ENCODE measurements around the gene MAP2. TPM values are rescaled to one million over a fixed set of nuclear protein-coding genes. Genes with fewer than 3 reads are reported as not detected.

The MAP2 gene
- total RNA-seq, 2 experiments from 2014 or later, result 0.10 TPM; not detected in 1

GRCh38 chr2:209713219-209713618, 289.4 kb downstream of the MAP2 start:
- Histone ChIP-seq H3K4me1 (ENCODE audit: insufficient read depth, low read length, poor library complexity, severe bottlenecking) (no peaks in the 10 kb centered on the region), H3K79me2 (ENCODE audit: insufficient read depth, low read depth, low read length) (no peaks in the 10 kb centered on the region), H3K27ac (ENCODE audit: low read depth, low read length, poor library complexity, severe bottlenecking) (no peak overlapping the region), H3K4me3 (ENCODE audit: low read depth, low read length, poor library complexity, severe bottlenecking) (no peak overlapping the region), H3K9me2 (ENCODE audit: insufficient read depth, low read length) (no peaks in the 10 kb centered on the region), H4K20me1 (ENCODE audit: insufficient read depth, low read length) (no peaks in the 10 kb centered on the region), H3K36me3 (ENCODE audit: insufficient read depth, low read length) (no peaks in the 10 kb centered on the region), H2AFZ (ENCODE audit: low read length) (no peak overlapping the region), H3K9me3 (ENCODE audit: low read length) (no peaks in the 10 kb centered on the region), H3K4me2 (ENCODE audit: low read length) (no peak overlapping the region)
- CTCF ChIA-PET (ENCODE audit: unreplicated experiment), result no interaction called here
- intact Hi-C loops (cut with micrococcal nuclease; ENCODE audit: unreplicated experiment), result no loop called here
- DNase-seq (ENCODE audit: low spot score), result no peak
- TF ChIP-seq EZH2phosphoT487 (IDR thresholded peaks at IDR 0.05; ENCODE audit: borderline replicate concordance, low read depth, low read length), result no peak
- TF ChIP-seq CTCF (conservative IDR thresholded peaks at IDR 0.05; ENCODE audit: low read length), result no peak
- POLR2A ChIA-PET, result interaction anchor here (0.6 to 1.1 kb wide), 2 partner anchors 9 to 264 kb away, joined by 3 read pairs; no protein-coding TSS in a partner anchor
- no TSS peak for BruUV-seq (replicated peaks)

DNA sequence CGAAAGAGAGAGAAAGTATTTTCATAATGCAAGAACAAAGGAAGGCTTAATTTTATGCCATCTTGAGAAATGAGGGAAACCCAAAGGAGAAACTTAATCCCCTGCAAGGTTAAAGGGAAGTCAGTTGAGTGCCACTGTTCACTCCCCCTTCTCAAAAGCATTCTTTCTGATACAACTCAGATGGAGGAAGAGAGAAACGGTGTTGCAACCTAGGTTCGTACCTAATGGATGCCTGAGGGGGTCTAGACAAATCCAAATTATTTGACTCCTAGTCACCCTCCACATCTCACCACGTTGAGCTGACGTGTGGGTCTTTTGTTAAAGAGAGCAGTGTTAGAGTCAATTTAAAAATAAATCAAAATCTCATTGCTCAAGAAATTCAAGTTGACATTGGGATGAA, 295.2 kb downstream of the MAP2 start:
- Histone ChIP-seq H3K4me1 (ENCODE audit: insufficient read depth, low read length, poor library complexity, severe bottlenecking) (no peaks in the 10 kb centered on the region), H3K36me3 (ENCODE audit: insufficient read depth, low read length) (no peaks in the 10 kb centered on the region), H2AFZ (ENCODE audit: low read length) (no peak overlapping the region), H4K20me1 (ENCODE audit: insufficient read depth, low read length) (no peaks in the 10 kb centered on the region), H3K9me3 (ENCODE audit: low read length) (no peaks in the 10 kb centered on the region), H3K27ac (ENCODE audit: low read depth, low read length, poor library complexity, severe bottlenecking) (no peak overlapping the region), H3K4me2 (ENCODE audit: low read length) (no peak overlapping the region), H3K4me3 (ENCODE audit: low read depth, low read length, poor library complexity, severe bottlenecking) (no peak overlapping the region), H3K9me2 (ENCODE audit: insufficient read depth, low read length) (no peaks in the 10 kb centered on the region), H3K79me2 (ENCODE audit: insufficient read depth, low read depth, low read length) (no peaks in the 10 kb centered on the region)
- DNase-seq (ENCODE audit: low spot score), result no peak
- CTCF ChIA-PET (ENCODE audit: unreplicated experiment), result no interaction called here
- no peak for TF ChIP-seq EZH2phosphoT487 (IDR thresholded peaks at IDR 0.05; ENCODE audit: borderline replicate concordance, low read depth, low read length)
- TF ChIP-seq CTCF (conservative IDR thresholded peaks at IDR 0.05; ENCODE audit: low read length), result no peak
- POLR2A ChIA-PET, result no interaction called here
- no TSS peak for BruUV-seq (replicated peaks)
- intact Hi-C loops (cut with micrococcal nuclease; ENCODE audit: unreplicated experiment), result no loop called here

GRCh38 chr2:209721497-209721896, 297.6 kb downstream of the MAP2 start:
- POLR2A ChIA-PET, result interaction anchor here (0.7 to 0.9 kb wide), 2 partner anchors 9 to 1768 kb away, joined by 3 to 4 read pairs; no protein-coding TSS in a partner anchor
- Histone ChIP-seq H3K4me1 (ENCODE audit: insufficient read depth, low read length, poor library complexity, severe bottlenecking) (no peaks in the 10 kb centered on the region), H2AFZ (ENCODE audit: low read length) (no peak overlapping the region), H3K9me3 (ENCODE audit: low read length) (no peaks in the 10 kb centered on the region), H3K4me2 (ENCODE audit: low read length) (no peak overlapping the region), H3K27ac (ENCODE audit: low read depth, low read length, poor library complexity, severe bottlenecking) (no peak overlapping the region), H3K79me2 (ENCODE audit: insufficient read depth, low read depth, low read length) (no peaks in the 10 kb centered on the region), H3K36me3 (ENCODE audit: insufficient read depth, low read length) (no peaks in the 10 kb centered on the region), H4K20me1 (ENCODE audit: insufficient read depth, low read length) (no peaks in the 10 kb centered on the region), H3K4me3 (ENCODE audit: low read depth, low read length, poor library complexity, severe bottlenecking) (no peak overlapping the region), H3K9me2 (ENCODE audit: insufficient read depth, low read length) (no peaks in the 10 kb centered on the region)
- no peak for DNase-seq (ENCODE audit: low spot score)
- CTCF ChIA-PET (ENCODE audit: unreplicated experiment), result no interaction called here
- no peak for TF ChIP-seq EZH2phosphoT487 (IDR thresholded peaks at IDR 0.05; ENCODE audit: borderline replicate concordance, low read depth, low read length)
- no peak for TF ChIP-seq CTCF (conservative IDR thresholded peaks at IDR 0.05; ENCODE audit: low read length)
- intact Hi-C loops (cut with micrococcal nuclease; ENCODE audit: unreplicated experiment), result no loop called here
- no TSS peak for BruUV-seq (replicated peaks)

All from OCI-LY7 (cell line).